K562 (cell line): ENCODE data around the gene PSMC3IP. TPM values are rescaled to one million over a fixed set of nuclear protein-coding genes. Genes with fewer than 3 reads are reported as not detected.
A peak's percentile ranks its signal among the peaks of the same experiment; 100 is the strongest.

ENCODE experiments used
- HNRNPLL ChIP-seq: fragments of 200-400 bp; formaldehyde crosslinking; IDR thresholded peaks from 2 replicates; pipeline ENCODE4 v1.6.1; 2017; ENCODE audit warnings: low read length, low read depth, mild to moderate bottlenecking; ENCODE audit not compliant: poor library complexity, severe bottlenecking
- KLF6 ChIP-seq: fragments of 250-450 bp; sonication (Bioruptor Pico); IDR thresholded peaks from 2 replicates; pipeline ENCODE4 v1.4.0; 2020; ENCODE audit warnings: mild to moderate bottlenecking, moderate library complexity, borderline replicate concordance
- MCM2 ChIP-seq: fragments of 450-650 bp; IDR thresholded peaks from 2 replicates; pipeline ENCODE4 v1.6.1; 2017; ENCODE audit warnings: low read depth, mild to moderate bottlenecking
- MTA1 ChIP-seq: fragments of 450-650 bp; IDR thresholded peaks from 2 replicates; pipeline ENCODE4 v1.6.1; 2017; ENCODE audit warnings: borderline replicate concordance
- POLR2AphosphoS5 ChIP-seq: IDR thresholded peaks from 2 replicates; pipeline ENCODE4 v1.6.1; 2011; ENCODE audit warnings: mild to moderate bottlenecking, low read depth, low read length, moderate library complexity; ENCODE audit not compliant: control insufficient read depth, insufficient read depth
- SMAD4 ChIP-seq: fragments of 250-450 bp; sonication (Bioruptor Pico); conservative IDR thresholded peaks from 2 replicates; pipeline ENCODE4 v1.8.0; 2021; ENCODE audit warnings: inconsistent platforms, mild to moderate bottlenecking, moderate library complexity
- ZFX ChIP-seq: sonication (generic); formaldehyde crosslinking; IDR thresholded peaks from 2 replicates; pipeline ENCODE4 v1.8.0; 2022; ENCODE audit warnings: mild to moderate bottlenecking, missing genetic modification reagents, moderate library complexity
- ZKSCAN1 ChIP-seq: fragments of 150-350 bp; IDR thresholded peaks from 2 replicates; pipeline ENCODE4 v1.6.1; 2016; ENCODE audit warnings: low read depth, low read length
- ZNF740 ChIP-seq, 3 experiments: fragments of 200-800 bp in 1 of 3; sonication (Bioruptor generic) in 1 of 3; sonication (generic) in 1 of 3; formaldehyde crosslinking in 1 of 3; IDR thresholded peaks; 2 replicates each; pipeline versions ENCODE4 v1.6.1 to v1.8.0; 2016 to 2022; ENCODE audit warnings: mild to moderate bottlenecking in 2 of 3, missing compliant biosample characterization in 2 of 3, missing genetic modification characterization in 2 of 3, missing genetic modification reagents in 1 of 3
- polyA plus RNA-seq, 8 experiments: library from polyadenylated mRNA; depleted of rRNA in 4 of 8; stranded (reverse) in 5 of 8; unstranded in 3 of 8; fragments of >200 nt; fragmentation: Nextera tagmentation in 2 of 8; fragmentation: Illumina TruSeq in 1 of 8; extraction: Ambion mirVana in 2 of 8; extraction: Trizol in 1 of 8; gene quantifications; 2 replicates each; pipeline versions ENCODE4 v1.2.1 to v1.2.3, GENCODE V29; 2011 to 2014; ENCODE audit warnings: inconsistent platforms in 1 of 8, missing spikeins in 1 of 8
- total RNA-seq, 7 experiments: library from RNA; depleted of rRNA in 6 of 7; stranded (reverse); fragments of >200 nt in 6 of 7; fragmentation: Illumina TruSeq in 2 of 7; extraction: Trizol in 2 of 7; gene quantifications; 2 replicates each; pipeline versions ENCODE4 v1.2.1 to v1.2.3, GENCODE V29; 2011 to 2021; ENCODE audit warnings: low replicate concordance in 1 of 7
- TF ChIP-seq, protein P1 (sequence below): fragments of 450-650 bp; IDR thresholded peaks from 2 replicates; pipeline ENCODE4 v1.6.1; 2016; ENCODE audit warnings: borderline replicate concordance
- TF ChIP-seq, protein P2 (sequence below), 3 experiments: IDR thresholded peaks in 2 of 3; conservative IDR thresholded peaks in 1 of 3; 2 replicates each; pipeline ENCODE4 v1.5.1; 2011 to 2012; ENCODE audit warnings: low read length in 3 of 3, mild to moderate bottlenecking in 3 of 3, control low read depth in 2 of 3, improper control_type of control experiment in 1 of 3, inconsistent platforms in 1 of 3, low read depth in 1 of 3, mixed read lengths in 1 of 3, moderate library complexity in 1 of 3; ENCODE audit not compliant: insufficient read depth in 2 of 3
- TF ChIP-seq, protein P3 (sequence below), 2 experiments: IDR thresholded peaks in 1 of 2; conservative IDR thresholded peaks in 1 of 2; 2 replicates each; pipeline ENCODE4 v1.6.1; 2016; ENCODE audit warnings: low read depth in 2 of 2, mild to moderate bottlenecking in 1 of 2, missing compliant biosample characterization in 1 of 2, missing genetic modification characterization in 1 of 2, moderate library complexity in 1 of 2

PSMC3IP gene
- total and polyA plus RNA-seq, 9 of the 15 experiments (the other 6 are each of a cell fraction or from before 2014, with no cell fraction given) = 13.8 to 65.6 (median 32.8) TPM

DNA sequence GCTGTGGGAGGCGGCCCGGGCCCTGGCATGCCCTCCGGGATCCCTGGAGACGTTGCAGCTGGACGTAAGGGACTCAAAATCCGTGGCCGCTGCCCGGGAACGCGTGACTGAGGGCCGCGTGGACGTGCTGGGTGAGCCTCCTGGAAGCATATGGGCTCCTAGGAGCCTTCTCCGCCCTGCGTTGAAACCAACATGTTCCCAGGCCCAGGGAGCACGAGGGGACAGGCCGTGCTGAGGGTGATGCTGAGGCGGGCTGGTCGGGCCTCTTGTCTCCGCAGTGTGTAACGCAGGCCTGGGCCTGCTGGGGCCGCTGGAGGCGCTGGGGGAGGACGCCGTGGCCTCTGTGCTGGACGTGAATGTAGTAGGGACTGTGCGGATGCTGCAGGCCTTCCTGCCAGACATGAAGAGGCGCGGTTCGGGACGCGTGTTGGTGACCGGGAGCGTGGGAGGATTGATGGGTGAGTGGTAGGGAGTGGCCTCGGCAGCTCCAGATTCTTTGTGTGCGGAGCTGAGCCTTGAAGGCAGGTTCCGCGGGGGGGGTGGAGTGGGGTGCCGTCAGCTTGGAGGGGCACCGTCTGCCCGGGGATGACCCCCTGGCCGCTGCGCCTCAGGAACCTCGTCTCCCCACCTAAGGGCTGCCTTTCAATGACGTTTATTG is 24.2 kb downstream of the PSMC3IP start (continued):
- TF ChIP-seq ZNF740 (CRISPR knock-in tag; IDR thresholded peaks at IDR 0.05) (peak; percentile 60; the same call in 1 of the 2 replicates), ZNF740 (tag; IDR thresholded peaks at IDR 0.05) (no peak), MCM2 (no peak), MTA1 (peak; percentile 63), HNRNPLL (peak; percentile 79), ZKSCAN1 (peak; percentile 53; the same call in 1 of the 2 replicates), SMAD4 (CRISPR knock-in tag) (peak; percentile 74), ZFX (CRISPR knock-in tag) (peak; percentile 89), POLR2AphosphoS5 (peak; percentile 46; the same call in 1 of the 2 replicates), KLF6 (CRISPR knock-in tag) (peak; percentile 38; the same call in 1 of the 2 replicates)
- TF ChIP-seq, protein P1, sequence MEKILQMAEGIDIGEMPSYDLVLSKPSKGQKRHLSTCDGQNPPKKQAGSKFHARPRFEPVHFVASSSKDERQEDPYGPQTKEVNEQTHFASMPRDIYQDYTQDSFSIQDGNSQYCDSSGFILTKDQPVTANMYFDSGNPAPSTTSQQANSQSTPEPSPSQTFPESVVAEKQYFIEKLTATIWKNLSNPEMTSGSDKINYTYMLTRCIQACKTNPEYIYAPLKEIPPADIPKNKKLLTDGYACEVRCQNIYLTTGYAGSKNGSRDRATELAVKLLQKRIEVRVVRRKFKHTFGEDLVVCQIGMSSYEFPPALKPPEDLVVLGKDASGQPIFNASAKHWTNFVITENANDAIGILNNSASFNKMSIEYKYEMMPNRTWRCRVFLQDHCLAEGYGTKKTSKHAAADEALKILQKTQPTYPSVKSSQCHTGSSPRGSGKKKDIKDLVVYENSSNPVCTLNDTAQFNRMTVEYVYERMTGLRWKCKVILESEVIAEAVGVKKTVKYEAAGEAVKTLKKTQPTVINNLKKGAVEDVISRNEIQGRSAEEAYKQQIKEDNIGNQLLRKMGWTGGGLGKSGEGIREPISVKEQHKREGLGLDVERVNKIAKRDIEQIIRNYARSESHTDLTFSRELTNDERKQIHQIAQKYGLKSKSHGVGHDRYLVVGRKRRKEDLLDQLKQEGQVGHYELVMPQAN = peak; percentile 37; the same call in 1 of the 2 replicates
- TF ChIP-seq, protein P2, sequence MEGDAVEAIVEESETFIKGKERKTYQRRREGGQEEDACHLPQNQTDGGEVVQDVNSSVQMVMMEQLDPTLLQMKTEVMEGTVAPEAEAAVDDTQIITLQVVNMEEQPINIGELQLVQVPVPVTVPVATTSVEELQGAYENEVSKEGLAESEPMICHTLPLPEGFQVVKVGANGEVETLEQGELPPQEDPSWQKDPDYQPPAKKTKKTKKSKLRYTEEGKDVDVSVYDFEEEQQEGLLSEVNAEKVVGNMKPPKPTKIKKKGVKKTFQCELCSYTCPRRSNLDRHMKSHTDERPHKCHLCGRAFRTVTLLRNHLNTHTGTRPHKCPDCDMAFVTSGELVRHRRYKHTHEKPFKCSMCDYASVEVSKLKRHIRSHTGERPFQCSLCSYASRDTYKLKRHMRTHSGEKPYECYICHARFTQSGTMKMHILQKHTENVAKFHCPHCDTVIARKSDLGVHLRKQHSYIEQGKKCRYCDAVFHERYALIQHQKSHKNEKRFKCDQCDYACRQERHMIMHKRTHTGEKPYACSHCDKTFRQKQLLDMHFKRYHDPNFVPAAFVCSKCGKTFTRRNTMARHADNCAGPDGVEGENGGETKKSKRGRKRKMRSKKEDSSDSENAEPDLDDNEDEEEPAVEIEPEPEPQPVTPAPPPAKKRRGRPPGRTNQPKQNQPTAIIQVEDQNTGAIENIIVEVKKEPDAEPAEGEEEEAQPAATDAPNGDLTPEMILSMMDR (IDR thresholded peaks at IDR 0.05 in 2 of 3, conservative IDR thresholded peaks at IDR 0.05 in 1 of 3; ENCODE audit: insufficient read depth in 2 of 3, low read depth in 1 of 3, low read length in 3 of 3) = peak; percentile 73 to 86 (median 73)
- TF ChIP-seq, protein P3, sequence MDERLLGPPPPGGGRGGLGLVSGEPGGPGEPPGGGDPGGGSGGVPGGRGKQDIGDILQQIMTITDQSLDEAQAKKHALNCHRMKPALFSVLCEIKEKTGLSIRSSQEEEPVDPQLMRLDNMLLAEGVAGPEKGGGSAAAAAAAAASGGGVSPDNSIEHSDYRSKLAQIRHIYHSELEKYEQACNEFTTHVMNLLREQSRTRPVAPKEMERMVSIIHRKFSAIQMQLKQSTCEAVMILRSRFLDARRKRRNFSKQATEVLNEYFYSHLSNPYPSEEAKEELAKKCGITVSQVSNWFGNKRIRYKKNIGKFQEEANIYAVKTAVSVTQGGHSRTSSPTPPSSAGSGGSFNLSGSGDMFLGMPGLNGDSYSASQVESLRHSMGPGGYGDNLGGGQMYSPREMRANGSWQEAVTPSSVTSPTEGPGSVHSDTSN (CRISPR knock-in tag; IDR thresholded peaks at IDR 0.05; ENCODE audit: low read depth) = no peak
- TF ChIP-seq, protein P3 (tag; conservative IDR thresholded peaks at IDR 0.05; ENCODE audit: low read depth) = peak; percentile 79
